Left ventricle myocardium superior (tissue), 1 donor: ENCODE measurements around the gene PHF13. TPM values are rescaled to one million over a fixed set of nuclear protein-coding genes. Genes with fewer than 3 reads are reported as not detected.
A peak's percentile ranks its signal among the peaks of the same experiment; 100 is the strongest.
"Not testable (repeated sequence)": the region's sequence is repeated elsewhere in the genome, so short reads cannot be mapped to it uniquely, and the experiment has no call there.

Source experiments
- ATAC-seq: fragments of 200-7000 bp; cut with Tn5 transposase; one replicate; pipeline ENCODE4 v1.9.1; 2020; ENCODE audit warnings: mild to moderate bottlenecking, moderate library complexity
- DNase-seq: peaks from one replicate; pipeline ENCODE4 v3.0.0-alpha.2; 2020
- intact Hi-C: fragments of 100-400 bp; cut with micrococcal nuclease; formaldehyde crosslinking; loops from one replicate; pipeline ENCODE4 v1.11.0; 2022
- total RNA-seq: library from RNA; stranded (reverse); fragmentation: NEBNext Ultra II Directional; extraction: Animal tissue kit (Norgen Biotek cat#: 25700); gene quantifications from one replicate; pipeline ENCODE4 v1.2.1, GENCODE V29; 2021
- donor health status: DM: no; HTN: yes; CAD: no; lungs with severe emphysema.

Gene PHF13
- total RNA-seq, 1 donor from 2014 or later: 7.5 TPM

DNA sequence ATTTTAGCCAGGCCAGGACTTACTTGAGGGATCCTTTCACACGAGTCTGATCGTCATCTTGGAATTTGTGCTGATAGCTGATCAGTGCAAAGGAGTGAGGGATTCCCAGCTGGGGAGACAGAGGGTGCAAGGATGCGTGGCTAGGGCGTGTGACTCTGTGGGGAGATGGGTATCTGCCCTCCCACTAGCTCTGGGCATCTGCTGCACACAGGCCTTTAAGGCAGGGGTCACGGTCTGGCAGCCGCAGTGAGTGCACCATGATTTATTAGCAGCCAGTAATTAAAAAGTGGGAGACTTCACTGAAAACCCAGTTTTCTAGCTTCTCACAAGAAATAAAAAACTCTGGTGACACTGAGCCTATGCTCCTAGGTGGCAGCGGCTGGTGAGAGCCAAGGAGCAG, 31.5 kb downstream of the PHF13 start:
- DNase-seq (no peak), ATAC-seq (no peak)
- intact Hi-C loops: no loop called here

DNA sequence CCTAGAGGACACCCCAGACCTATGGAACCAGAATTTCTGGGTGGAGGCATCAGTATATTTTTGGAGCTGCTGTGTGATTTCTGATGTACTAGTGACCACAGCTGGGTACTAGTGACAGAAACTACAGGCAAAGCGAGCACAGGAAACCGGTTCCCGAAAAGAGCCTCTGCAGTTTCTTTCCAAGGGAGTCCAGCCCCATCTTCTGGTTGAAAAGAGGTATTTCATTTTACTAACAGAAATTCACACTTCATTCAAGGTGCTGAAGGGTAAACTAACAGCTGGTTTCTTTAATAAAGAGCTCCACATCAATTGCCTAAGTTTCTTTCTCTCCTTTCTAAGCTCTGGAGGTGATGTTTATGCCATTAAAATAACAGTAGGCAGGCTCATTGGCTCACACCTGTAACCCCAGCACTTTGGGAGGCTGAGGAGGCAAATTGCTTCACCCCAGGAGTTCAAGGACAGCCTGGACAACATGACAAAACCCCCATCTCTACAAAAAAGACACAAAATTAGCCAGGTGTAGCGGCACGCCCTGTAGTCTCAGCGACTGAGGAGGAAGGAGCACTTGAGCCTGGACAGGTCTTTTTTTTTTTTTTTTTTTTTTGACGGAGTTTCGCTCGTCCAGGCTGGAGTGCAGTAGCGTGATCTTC, 33.1 kb downstream of the PHF13 start:
- intact Hi-C loops: no loop called here
- ATAC-seq: peak; percentile 62
- DNase-seq: no peak

DNA sequence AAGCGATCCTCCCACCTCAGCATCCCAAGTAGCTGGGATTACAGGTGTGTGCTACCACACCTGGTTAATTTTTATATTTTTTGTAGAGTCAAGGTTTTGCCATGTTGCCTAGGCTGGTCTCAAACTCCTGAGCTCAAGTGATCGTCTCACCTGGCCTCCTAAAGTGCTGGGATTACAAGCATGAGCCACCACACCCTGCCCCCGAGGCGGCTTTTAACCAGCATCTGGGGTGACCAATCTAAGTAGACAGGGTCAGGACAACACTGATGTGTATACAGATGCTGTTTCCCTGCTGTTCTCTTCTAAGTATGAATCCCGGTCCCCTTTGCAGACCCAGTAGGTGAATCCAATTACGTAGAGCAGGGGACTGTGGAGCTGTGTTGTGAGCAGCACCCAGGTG, 35.0 kb downstream of the PHF13 start:
- intact Hi-C loops: no loop called here
- DNase-seq: no peak
- ATAC-seq: no peak

DNA sequence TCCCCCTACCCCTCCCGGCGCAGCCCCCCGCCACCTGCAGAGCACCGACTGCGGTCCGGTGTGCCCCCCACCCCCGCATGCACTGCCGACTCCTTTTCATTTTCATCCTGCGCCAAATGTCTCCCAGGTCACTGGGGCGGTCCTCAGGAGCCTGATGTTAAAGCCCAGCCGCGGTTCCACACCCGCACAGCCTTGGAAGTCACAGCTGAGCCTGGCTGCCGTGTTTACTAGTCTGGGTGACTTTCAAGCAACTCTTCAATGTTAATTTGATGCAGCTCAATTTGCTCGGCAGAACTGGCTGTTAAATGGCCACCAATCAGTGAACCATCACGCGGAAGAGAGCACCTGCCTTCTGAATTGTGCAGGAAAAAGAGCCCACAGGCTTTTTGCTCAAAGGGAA, 38.4 kb downstream of the PHF13 start:
- no peak for DNase-seq
- intact Hi-C loops: no loop called here
- no peak for ATAC-seq

DNA sequence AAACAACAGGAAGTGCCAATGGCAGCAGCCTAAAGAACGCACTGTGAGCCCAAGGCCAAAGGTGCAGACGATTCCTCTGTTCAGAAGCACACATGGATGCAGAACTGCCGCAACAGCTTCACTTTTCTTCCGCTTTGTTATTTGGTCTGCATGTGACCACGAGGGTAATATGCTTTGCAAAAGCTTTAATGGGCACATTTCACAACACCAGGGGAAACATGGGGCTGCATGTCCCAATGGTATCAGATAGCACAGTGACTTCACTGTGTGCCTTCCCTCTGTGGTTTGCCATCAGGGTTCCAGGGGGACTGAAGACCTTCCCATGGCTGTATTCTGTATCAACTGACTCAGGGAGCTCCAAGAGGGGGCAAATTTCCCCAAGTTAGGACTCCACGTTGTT, 39.5 kb downstream of the PHF13 start:
- DNase-seq (no peak), ATAC-seq (no peak)
- intact Hi-C loops: no loop called here

DNA sequence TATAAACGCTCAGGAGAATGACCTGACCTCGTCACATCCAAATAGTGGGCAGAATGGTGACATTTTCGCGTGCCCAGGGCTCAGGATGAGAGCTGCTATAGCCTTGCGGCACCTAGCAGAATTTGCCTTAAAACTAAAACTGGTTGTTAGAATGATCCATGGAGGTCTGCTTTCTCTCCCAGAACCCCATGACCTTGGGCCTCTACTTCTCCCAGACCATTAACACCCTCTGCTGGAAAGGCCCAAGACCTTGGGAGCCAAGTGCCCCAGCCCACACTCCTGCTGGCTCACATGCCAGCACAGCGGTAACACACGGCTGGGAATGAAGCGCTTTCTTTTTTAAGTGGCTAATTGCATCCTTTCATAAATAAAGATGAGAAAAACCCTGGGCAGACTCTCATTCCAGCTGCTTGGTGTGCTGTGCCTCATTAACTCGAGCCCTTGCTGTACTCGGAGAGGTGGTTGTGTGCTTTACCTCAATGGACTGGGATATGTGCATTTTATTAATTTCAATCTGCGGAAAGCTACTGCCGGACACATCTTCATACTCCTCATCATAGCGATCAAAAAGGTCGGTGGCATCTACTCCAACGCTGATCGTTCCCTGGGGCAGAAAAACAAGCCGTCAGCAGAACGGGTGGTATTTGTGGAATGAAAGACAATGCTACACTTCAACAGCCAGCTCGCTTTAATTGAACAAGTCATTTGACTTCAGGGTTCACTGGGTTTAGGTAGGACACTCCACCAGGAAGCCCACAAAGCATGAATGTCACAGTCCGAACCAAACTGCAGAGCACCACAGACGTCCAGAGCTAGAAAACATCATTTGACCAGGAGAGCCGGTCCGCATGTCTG, 40.1 kb downstream of the PHF13 start:
- no peak for ATAC-seq

DNA sequence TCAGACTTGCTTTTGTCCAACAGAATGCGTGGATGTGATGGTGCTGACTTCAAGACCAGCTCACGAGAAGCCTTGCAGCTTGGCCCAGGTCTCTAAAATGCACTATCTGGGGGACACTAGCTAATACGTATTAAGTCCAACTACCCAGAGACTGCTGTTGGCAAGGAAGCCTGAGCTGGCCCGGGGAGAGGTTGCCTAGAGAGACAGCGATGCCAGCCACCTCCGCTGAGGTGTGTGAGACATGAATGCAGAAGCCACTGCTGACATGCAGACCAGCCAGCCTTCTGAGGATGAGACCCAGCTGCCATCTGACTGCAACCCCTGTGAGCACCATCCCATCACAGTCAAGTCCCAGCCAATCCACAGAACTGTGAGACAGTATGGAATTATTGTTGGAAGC, 43.6 kb downstream of the PHF13 start:
- intact Hi-C loops: no loop called here
- DNase-seq: peak; percentile 74
- peak; percentile 93 for ATAC-seq

More for the DNA sequence above, 40.1 kb downstream of the PHF13 start:
- DNase-seq: no peak
- intact Hi-C loops: no loop called here

DNA sequence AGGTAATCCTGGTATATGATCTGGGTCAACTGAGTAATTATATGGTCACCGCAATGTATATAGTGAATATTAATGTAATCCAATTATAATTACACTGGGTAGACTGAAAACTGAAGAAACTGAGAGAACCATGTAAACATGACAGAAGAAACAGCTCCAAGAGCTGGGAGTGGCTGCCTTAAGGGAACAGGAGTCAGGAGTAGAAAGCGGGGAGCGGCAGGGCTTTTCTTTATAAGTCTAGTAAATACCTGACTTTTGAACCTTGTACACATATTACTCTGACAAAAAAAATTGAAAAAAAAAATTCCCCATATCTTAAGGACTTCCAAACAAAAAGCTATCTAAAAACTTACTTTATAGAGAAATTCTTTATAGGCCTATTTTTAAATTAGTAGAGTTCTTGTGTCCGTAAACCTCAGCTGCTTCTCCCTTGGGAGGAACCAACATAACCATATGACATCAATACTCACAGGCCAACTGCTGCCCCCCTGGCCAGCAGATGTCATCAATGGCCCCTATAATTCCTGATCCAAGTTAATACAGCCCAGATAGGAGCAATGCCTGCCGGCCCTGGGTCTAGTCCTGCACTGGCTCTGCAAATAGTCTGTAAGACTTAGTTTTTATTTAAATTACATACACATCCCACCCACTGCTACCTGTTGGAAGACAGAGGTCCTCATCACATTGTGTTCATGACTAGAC, 45.0 kb downstream of the PHF13 start:
- DNase-seq: no peak
- intact Hi-C loops: no loop called here
- ATAC-seq: no peak

DNA sequence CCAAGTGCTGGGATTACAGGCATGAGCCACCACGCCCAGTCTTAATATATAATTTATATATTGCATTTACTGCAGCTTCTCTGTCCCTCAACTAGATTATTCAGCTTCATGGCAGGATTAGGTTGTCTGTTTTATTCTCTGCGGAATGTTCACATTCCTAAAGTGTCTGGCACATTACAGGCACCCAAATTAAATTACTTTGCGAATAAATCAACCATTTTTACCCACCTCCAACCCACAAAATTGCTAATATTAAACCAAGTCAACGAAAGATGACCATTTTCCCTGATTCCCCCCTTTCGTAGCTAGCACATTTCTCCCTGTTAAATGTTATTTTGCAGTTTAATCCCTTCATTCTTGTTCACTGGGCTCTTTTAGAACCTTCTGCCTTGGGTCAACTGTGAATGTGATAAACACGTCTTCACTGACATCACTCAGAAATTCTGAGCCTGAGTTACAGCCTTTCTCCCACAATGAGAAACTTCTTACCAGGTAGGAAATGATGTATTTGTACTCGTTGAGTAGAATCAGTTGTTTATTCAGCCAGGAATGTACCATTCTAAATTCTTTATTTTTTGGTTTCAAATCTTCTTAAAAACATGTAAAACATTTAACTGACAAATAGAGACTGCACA, 47.0 kb downstream of the PHF13 start:
- DNase-seq (no peak), ATAC-seq (no peak)
- intact Hi-C loops: no loop called here

DNA sequence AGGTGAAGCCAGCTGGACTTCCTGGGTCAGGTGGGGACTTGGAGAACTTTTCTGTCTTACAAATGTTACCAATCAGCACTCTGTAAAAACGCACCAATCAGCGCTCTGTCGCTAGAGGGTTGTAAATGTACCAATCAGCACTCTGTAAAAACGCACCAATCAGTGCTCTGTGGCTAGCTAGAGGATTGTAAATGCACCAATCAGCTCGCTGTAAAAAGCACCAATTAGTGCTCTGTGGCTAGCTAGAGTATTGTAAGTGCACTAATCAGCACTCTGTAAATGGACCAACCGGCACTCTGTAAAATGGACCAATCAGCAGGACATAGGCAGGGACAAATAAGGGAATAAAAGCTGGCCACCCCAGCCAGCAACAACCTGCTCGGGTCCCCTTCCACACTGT, 48.9 kb downstream of the PHF13 start:
- DNase-seq, ATAC-seq, intact Hi-C loops: not testable (repeated sequence)

DNA sequence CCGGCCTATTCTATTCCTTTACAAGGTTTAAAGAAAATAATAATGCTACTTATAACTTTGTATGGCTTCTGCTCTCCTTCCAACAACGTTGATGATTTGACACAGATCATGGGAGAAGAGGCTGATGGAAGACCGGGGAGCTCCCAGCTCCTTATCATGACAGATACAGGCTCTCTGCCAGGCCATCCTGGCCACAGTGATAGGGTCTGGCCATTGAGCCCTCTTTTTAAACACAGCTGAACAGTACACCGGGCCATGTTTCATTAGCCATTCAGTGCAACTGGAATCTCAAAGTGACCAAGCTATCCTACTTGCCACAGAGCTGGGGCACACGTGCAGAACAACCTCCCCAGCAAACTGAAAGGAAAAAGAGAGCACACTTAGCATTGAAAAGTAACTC, 53.2 kb downstream of the PHF13 start:
- peak; percentile 52 for ATAC-seq
- DNase-seq: no peak
- intact Hi-C loops: no loop called here

DNA sequence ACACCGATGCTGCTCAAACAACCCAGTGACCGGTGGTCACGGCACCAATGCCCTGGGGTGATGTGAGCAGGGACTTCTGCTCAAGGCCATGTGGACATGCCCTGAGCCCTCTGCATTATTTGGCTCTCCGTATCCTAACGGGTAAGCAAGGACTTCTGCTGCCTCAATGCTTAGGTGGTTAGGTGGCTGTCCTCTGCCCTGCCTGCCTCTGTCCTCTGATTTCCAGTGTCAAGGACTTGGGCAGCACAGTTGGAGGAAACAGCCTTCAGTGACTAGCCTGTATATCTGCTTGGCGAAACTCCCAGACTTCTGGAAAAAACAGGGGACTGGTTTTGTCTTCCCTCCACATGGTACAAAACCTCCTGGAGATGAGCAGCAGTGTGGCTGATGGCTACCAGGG, 53.6 kb downstream of the PHF13 start:
- ATAC-seq (peak; percentile 91), DNase-seq (no peak)
- intact Hi-C loops: no loop called here

DNA sequence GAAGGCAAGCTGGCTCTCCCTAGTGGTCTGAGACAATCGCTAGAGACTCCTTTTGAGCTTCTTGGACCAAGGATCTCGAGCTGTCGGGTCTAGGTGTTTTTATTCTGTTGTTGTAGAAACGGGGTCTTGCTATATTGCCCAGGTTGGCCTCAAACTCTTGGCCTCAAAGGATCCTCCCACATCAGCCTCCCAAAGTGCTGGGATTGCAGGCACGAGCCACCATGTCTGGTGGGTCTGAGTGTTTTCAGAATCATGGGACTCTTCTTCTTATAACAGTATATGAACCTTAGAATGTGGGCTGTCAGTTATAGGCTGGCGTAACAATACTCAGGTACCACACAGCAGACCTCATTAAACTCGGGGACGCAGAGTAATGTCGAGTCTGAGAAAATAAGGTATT, 55.0 kb downstream of the PHF13 start:
- DNase-seq (no peak), ATAC-seq (no peak)
- intact Hi-C loops: no loop called here

DNA sequence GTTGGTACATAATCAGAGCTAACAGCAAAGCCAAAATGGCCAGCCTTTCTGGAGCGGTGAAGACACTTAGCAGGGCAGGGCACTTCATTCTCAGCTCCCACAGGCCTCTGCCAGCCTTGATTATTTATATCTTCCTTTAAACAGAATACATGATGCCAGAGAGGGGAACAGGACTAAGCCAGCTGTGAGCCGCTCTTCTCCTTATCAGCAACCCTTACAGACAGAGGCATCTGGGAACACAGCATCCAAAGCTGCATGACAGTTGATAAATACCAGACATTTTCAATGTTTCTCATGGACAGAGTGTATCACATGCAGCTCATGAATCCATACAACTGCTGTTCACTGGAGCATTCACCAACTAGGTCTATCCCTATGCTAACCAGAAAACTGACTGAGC, 59.0 kb downstream of the PHF13 start:
- DNase-seq (peak; percentile 53), ATAC-seq (peak; percentile 95)
- intact Hi-C loops: no loop called here

Other genes starting within 250 kb of the PHF13 start
- 7.8 TPM for gene ACOT7, start 220.0 kb upstream of the PHF13 start, total RNA-seq
- gene HES2, start 193.8 kb upstream of the PHF13 start, total RNA-seq: not detected
- 0.77 TPM for gene ESPN, start 189.0 kb upstream of the PHF13 start, total RNA-seq
- gene TNFRSF25, start 147.6 kb upstream of the PHF13 start, total RNA-seq: 10.8 TPM
- gene PLEKHG5, start 122.1 kb upstream of the PHF13 start, total RNA-seq: 16.9 TPM
- gene NOL9, start 59.2 kb upstream of the PHF13 start, total RNA-seq: 12.9 TPM
- gene TAS1R1, start 58.4 kb upstream of the PHF13 start, total RNA-seq: not detected
- 13.3 TPM for gene ZBTB48, start 33.7 kb upstream of the PHF13 start, total RNA-seq
- 131 TPM for gene KLHL21, start 10.9 kb upstream of the PHF13 start, total RNA-seq
- 14.9 TPM for gene THAP3, start 11.1 kb downstream of the PHF13 start, total RNA-seq
- gene DNAJC11, start 88.1 kb downstream of the PHF13 start, total RNA-seq: 78.6 TPM
- gene CAMTA1, start 171.7 kb downstream of the PHF13 start, total RNA-seq: 166 TPM